GM23338 (cell line): Measurements from ENCODE around the gene ADAM17. TPM values are rescaled to one million over a fixed set of nuclear protein-coding genes. Genes with fewer than 3 reads are reported as not detected.

Source experiments
- ATAC-seq: fragments of 200-7000 bp; cut with Tn5 transposase; 3 replicates; pipeline ENCODE4 v1.9.1; 2020
- DNase-seq: peaks from one replicate; pipeline ENCODE4 v3.0.0-alpha.2; 2015; ENCODE audit warnings: low spot score
- H2AFZ ChIP-seq: fragments of 200-600 bp; sonication (generic); 2 replicates; pipeline ENCODE4 v1.8.0; 2016; ENCODE audit warnings: antibody characterized with exemption, mild to moderate bottlenecking, moderate library complexity
- H3F3A ChIP-seq: fragments of 200-600 bp; sonication (generic); replicated peaks from 2 replicates; pipeline ENCODE4 v1.8.0; 2017; ENCODE audit warnings: antibody characterized with exemption, mixed run types, low read depth
- H3K27ac ChIP-seq: fragments of 200-600 bp; sonication (generic); 2 replicates; pipeline ENCODE4 v1.6.1; 2016; ENCODE audit warnings: low read depth
- H3K27me3 ChIP-seq: fragments of 200-600 bp; sonication (generic); 2 replicates; pipeline ENCODE4 v1.8.0; 2016; ENCODE audit warnings: mild to moderate bottlenecking, mixed run types, moderate library complexity; ENCODE audit not compliant: insufficient read depth
- H3K36me3 ChIP-seq: fragments of 200-600 bp; sonication (generic); 2 replicates; pipeline ENCODE4 v1.8.0; 2016; ENCODE audit warnings: mild to moderate bottlenecking; ENCODE audit not compliant: insufficient read depth
- H3K4me1 ChIP-seq: fragments of 200-600 bp; sonication (generic); 2 replicates; pipeline ENCODE4 v1.8.0; 2016; ENCODE audit warnings: mild to moderate bottlenecking, moderate library complexity; ENCODE audit not compliant: insufficient read depth
- H3K4me2 ChIP-seq: fragments of 200-600 bp; sonication (generic); 2 replicates; pipeline ENCODE4 v1.7.1; 2017; ENCODE audit warnings: mixed run types
- H3K4me3 ChIP-seq: fragments of 200-600 bp; sonication (generic); 2 replicates; pipeline ENCODE4 v1.6.1; 2016; ENCODE audit warnings: mixed run types
- H3K79me2 ChIP-seq: fragments of 200-600 bp; sonication (generic); replicated peaks from 2 replicates; pipeline ENCODE4 v1.8.0; 2017; ENCODE audit warnings: mild to moderate bottlenecking; ENCODE audit not compliant: insufficient read depth
- H3K9me2 ChIP-seq: fragments of 200-600 bp; sonication (generic); 2 replicates; pipeline ENCODE4 v1.8.0; 2017; ENCODE audit not compliant: insufficient read depth
- H4K20me1 ChIP-seq: fragments of 200-600 bp; sonication (generic); replicated peaks from 2 replicates; pipeline ENCODE4 v1.8.0; 2017; ENCODE audit warnings: mild to moderate bottlenecking; ENCODE audit not compliant: insufficient read depth
- H3K27ac Mint-ChIP-seq: 2 replicates; pipeline ENCODE4 v1.8.0; 2020; ENCODE audit warnings: inconsistent platforms, mild to moderate bottlenecking, moderate library complexity, mixed read lengths
- H3K27me3 Mint-ChIP-seq: 3 replicates; pipeline ENCODE4 v1.8.0; 2022; ENCODE audit warnings: low read depth, mild to moderate bottlenecking, moderate library complexity, mixed read lengths, inconsistent platforms; ENCODE audit not compliant: insufficient read depth, poor library complexity
- H3K36me3 Mint-ChIP-seq: 3 replicates; pipeline ENCODE4 v1.8.0; 2021; ENCODE audit warnings: low read depth, mild to moderate bottlenecking, inconsistent platforms, moderate library complexity, mixed read lengths
- H3K4me1 Mint-ChIP-seq: 3 replicates; pipeline ENCODE4 v1.8.0; 2020; ENCODE audit warnings: mild to moderate bottlenecking, inconsistent platforms, mixed read lengths
- H3K4me3 Mint-ChIP-seq: 3 replicates; pipeline ENCODE4 v1.8.0; 2021; ENCODE audit warnings: moderate library complexity, mild to moderate bottlenecking, inconsistent platforms, mixed read lengths
- H3K9me3 Mint-ChIP-seq: 3 replicates; pipeline ENCODE4 v1.8.0; 2020; ENCODE audit warnings: moderate library complexity, mild to moderate bottlenecking, inconsistent platforms, mixed read lengths
- EZH2phosphoT487 ChIP-seq: fragments of 200-600 bp; sonication (generic); IDR thresholded peaks from one replicate; pipeline ENCODE4 v1.8.1; 2018; ENCODE audit warnings: antibody characterized with exemption; ENCODE audit not compliant: unreplicated experiment
- POLR2AphosphoS5 ChIP-seq: IDR thresholded peaks from 2 replicates; pipeline ENCODE4 v1.6.1; 2016; ENCODE audit warnings: antibody characterized with exemption, low read depth
- ZNF114 ChIP-seq: fragments of 250-450 bp; sonication (Bioruptor Pico); IDR thresholded peaks from 2 replicates; pipeline ENCODE4 v1.5.0; 2020; ENCODE audit warnings: mild to moderate bottlenecking, moderate library complexity
- ZNF331 ChIP-seq: fragments of 250-450 bp; sonication (Bioruptor Pico); IDR thresholded peaks from 2 replicates; pipeline ENCODE4 v1.5.0; 2020; ENCODE audit warnings: low read depth, mild to moderate bottlenecking, moderate library complexity
- polyA plus RNA-seq: library from polyadenylated mRNA; unstranded; fragments of >200 nt; fragmentation: Nextera tagmentation; extraction: Ambion mirVana; gene quantifications from 2 replicates; pipeline ENCODE4 v1.2.1, GENCODE V29; 2016
- total RNA-seq: library from RNA; depleted of rRNA; stranded (reverse); fragments of >200 nt; shearing (Covaris generic); gene quantifications from 2 replicates; pipeline ENCODE4 v1.2.3, GENCODE V29; 2014
- TF ChIP-seq, protein P1 (sequence below): fragments of 250-450 bp; sonication (Bioruptor Pico); IDR thresholded peaks from 2 replicates; pipeline ENCODE4 v1.5.0; 2020; ENCODE audit warnings: mild to moderate bottlenecking, moderate library complexity
- TF ChIP-seq, protein P2 (sequence below): IDR thresholded peaks from 2 replicates; pipeline ENCODE4 v1.6.1; 2016; ENCODE audit warnings: antibody characterized with exemption
- TF ChIP-seq, protein P3 (sequence below), 2 experiments: fragments of 200-600 bp in 1 of 2; sonication (generic) in 1 of 2; conservative IDR thresholded peaks; 2 replicates each; pipeline versions ENCODE4 v1.5.1 to v1.6.1; 2016 to 2017; ENCODE audit warnings: antibody characterized with exemption in 2 of 2, low read depth in 2 of 2, mild to moderate bottlenecking in 2 of 2, moderate library complexity in 1 of 2

The ADAM17 gene
- total and polyA plus RNA-seq, 2 experiments from 2014 or later, result 8.3 to 23.5 TPM

DNA sequence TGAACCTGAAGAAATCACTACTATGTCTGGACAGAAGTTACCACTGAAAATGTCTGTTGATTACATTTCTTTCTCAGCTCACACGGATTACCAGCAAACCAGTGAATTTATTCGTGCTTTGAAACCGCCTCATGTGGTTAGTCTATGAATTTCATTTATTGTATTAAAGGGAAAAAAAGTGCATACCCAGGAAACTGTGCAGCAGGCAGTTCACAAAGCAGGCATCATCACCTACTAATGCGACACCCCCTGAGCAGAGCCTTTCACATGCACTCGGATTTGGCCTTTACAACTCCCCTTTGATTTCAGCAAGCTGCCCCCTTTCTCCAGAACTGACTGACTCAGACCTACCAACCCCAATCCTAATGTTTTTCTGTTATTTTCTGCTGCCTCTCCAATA lies 112.1 kb downstream of the ADAM17 start (continued):
- TF ChIP-seq, protein P1, sequence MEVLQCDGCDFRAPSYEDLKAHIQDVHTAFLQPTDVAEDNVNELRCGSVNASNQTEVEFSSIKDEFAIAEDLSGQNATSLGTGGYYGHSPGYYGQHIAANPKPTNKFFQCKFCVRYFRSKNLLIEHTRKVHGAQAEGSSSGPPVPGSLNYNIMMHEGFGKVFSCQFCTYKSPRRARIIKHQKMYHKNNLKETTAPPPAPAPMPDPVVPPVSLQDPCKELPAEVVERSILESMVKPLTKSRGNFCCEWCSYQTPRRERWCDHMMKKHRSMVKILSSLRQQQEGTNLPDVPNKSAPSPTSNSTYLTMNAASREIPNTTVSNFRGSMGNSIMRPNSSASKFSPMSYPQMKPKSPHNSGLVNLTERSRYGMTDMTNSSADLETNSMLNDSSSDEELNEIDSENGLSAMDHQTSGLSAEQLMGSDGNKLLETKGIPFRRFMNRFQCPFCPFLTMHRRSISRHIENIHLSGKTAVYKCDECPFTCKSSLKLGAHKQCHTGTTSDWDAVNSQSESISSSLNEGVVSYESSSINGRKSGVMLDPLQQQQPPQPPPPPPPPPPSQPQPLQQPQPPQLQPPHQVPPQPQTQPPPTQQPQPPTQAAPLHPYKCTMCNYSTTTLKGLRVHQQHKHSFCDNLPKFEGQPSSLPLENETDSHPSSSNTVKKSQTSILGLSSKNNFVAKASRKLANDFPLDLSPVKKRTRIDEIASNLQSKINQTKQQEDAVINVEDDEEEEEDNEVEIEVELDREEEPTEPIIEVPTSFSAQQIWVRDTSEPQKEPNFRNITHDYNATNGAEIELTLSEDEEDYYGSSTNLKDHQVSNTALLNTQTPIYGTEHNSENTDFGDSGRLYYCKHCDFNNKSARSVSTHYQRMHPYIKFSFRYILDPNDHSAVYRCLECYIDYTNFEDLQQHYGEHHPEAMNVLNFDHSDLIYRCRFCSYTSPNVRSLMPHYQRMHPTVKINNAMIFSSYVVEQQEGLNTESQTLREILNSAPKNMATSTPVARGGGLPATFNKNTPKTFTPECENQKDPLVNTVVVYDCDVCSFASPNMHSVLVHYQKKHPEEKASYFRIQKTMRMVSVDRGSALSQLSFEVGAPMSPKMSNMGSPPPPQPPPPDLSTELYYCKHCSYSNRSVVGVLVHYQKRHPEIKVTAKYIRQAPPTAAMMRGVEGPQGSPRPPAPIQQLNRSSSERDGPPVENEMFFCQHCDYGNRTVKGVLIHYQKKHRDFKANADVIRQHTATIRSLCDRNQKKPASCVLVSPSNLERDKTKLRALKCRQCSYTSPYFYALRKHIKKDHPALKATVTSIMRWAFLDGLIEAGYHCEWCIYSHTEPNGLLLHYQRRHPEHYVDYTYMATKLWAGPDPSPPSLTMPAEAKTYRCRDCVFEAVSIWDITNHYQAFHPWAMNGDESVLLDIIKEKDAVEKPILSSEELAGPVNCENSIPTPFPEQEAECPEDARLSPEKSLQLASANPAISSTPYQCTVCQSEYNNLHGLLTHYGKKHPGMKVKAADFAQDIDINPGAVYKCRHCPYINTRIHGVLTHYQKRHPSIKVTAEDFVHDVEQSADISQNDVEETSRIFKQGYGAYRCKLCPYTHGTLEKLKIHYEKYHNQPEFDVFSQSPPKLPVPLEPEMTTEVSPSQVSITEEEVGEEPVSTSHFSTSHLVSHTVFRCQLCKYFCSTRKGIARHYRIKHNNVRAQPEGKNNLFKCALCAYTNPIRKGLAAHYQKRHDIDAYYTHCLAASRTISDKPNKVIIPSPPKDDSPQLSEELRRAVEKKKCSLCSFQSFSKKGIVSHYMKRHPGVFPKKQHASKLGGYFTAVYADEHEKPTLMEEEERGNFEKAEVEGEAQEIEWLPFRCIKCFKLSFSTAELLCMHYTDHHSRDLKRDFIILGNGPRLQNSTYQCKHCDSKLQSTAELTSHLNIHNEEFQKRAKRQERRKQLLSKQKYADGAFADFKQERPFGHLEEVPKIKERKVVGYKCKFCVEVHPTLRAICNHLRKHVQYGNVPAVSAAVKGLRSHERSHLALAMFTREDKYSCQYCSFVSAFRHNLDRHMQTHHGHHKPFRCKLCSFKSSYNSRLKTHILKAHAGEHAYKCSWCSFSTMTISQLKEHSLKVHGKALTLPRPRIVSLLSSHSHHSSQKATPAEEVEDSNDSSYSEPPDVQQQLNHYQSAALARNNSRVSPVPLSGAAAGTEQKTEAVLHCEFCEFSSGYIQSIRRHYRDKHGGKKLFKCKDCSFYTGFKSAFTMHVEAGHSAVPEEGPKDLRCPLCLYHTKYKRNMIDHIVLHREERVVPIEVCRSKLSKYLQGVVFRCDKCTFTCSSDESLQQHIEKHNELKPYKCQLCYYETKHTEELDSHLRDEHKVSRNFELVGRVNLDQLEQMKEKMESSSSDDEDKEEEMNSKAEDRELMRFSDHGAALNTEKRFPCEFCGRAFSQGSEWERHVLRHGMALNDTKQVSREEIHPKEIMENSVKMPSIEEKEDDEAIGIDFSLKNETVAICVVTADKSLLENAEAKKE, result no peak
- TF ChIP-seq EZH2phosphoT487 (no peak), POLR2AphosphoS5 (no peak)

DNA sequence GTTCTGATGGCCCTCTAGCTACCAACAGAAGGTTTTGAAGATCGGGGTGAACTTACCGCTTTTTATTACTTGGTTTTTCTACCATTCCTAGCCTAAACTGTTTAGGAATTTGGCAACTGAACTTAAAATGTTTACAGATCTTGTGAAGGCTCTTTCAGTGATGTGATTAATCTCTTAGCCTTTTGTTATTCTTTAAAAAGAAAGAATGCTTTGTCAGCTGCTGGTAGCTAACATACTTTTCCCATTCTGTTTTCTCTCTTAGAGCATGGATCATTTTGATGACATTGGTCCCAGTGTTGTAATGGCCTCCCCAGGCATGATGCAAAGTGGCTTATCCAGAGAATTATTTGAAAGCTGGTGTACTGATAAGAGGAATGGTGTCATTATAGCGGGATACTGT lies 114.1 kb downstream of the ADAM17 start:
- DNase-seq (no peak), ATAC-seq (no peak)
- H4K20me1 ChIP-seq, result no peaks in the 10 kb centered on the region; the same call in 1 of the 2 replicates
- no peaks in the 10 kb centered on the region for H3K9me2 ChIP-seq
- no peaks in the 10 kb centered on the region for H3K27me3 Mint-ChIP-seq
- H3K36me3 Mint-ChIP-seq, result peaks cover 72% of the 10 kb centered on the region
- H3K9me3 Mint-ChIP-seq, result no peaks in the 10 kb centered on the region
- no peak overlapping the region for H2AFZ ChIP-seq
- peaks cover 47% of the 10 kb centered on the region for H3K36me3 ChIP-seq
- H3K27ac ChIP-seq, result no peak overlapping the region
- no peaks in the 10 kb centered on the region for H3K4me1 ChIP-seq
- no peak overlapping the region for H3K27ac Mint-ChIP-seq
- H3K4me3 ChIP-seq, result no peak overlapping the region
- H3K4me1 Mint-ChIP-seq, result no peaks in the 10 kb centered on the region
- H3K79me2 ChIP-seq, result no peaks in the 10 kb centered on the region
- H3K4me2 ChIP-seq, result no peak overlapping the region
- H3K4me3 Mint-ChIP-seq, result no peak overlapping the region
- H3K27me3 ChIP-seq, result no peaks in the 10 kb centered on the region
- H3F3A ChIP-seq, result no peaks in the 10 kb centered on the region
- TF ChIP-seq POLR2AphosphoS5, result no peak
- TF ChIP-seq ZNF114, result no peak
- no peak for TF ChIP-seq ZNF331 (CRISPR knock-in tag)
- TF ChIP-seq, protein P1, result no peak
- TF ChIP-seq, protein P2, sequence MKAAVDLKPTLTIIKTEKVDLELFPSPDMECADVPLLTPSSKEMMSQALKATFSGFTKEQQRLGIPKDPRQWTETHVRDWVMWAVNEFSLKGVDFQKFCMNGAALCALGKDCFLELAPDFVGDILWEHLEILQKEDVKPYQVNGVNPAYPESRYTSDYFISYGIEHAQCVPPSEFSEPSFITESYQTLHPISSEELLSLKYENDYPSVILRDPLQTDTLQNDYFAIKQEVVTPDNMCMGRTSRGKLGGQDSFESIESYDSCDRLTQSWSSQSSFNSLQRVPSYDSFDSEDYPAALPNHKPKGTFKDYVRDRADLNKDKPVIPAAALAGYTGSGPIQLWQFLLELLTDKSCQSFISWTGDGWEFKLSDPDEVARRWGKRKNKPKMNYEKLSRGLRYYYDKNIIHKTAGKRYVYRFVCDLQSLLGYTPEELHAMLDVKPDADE, result no peak
- TF ChIP-seq, protein P3, sequence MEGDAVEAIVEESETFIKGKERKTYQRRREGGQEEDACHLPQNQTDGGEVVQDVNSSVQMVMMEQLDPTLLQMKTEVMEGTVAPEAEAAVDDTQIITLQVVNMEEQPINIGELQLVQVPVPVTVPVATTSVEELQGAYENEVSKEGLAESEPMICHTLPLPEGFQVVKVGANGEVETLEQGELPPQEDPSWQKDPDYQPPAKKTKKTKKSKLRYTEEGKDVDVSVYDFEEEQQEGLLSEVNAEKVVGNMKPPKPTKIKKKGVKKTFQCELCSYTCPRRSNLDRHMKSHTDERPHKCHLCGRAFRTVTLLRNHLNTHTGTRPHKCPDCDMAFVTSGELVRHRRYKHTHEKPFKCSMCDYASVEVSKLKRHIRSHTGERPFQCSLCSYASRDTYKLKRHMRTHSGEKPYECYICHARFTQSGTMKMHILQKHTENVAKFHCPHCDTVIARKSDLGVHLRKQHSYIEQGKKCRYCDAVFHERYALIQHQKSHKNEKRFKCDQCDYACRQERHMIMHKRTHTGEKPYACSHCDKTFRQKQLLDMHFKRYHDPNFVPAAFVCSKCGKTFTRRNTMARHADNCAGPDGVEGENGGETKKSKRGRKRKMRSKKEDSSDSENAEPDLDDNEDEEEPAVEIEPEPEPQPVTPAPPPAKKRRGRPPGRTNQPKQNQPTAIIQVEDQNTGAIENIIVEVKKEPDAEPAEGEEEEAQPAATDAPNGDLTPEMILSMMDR (conservative IDR thresholded peaks at IDR 0.05; ENCODE audit: low read depth in 2 of 2), result no peak
